Loucy (cell line): ENCODE data around the gene FKBP5.

Experiments used
- H2AFZ ChIP-seq: fragments of 200-600 bp; sonication (generic); 2 replicates; pipeline ENCODE4 v1.6.0; 2016; ENCODE audit warnings: antibody characterized with exemption, mild to moderate bottlenecking, low read length, moderate library complexity
- H3F3A ChIP-seq: fragments of 200-600 bp; 2 replicates; pipeline ENCODE4 v1.6.0; 2016; ENCODE audit warnings: antibody characterized with exemption, low read depth, mild to moderate bottlenecking
- H3K27me3 ChIP-seq: fragments of 200-600 bp; sonication (generic); 2 replicates; pipeline ENCODE4 v1.6.1; 2014; ENCODE audit warnings: low read length, mild to moderate bottlenecking; ENCODE audit not compliant: insufficient read depth, poor library complexity, severe bottlenecking
- H3K36me3 ChIP-seq: fragments of 200-600 bp; sonication (generic); 2 replicates; pipeline ENCODE4 v1.6.1; 2016; ENCODE audit warnings: low read length; ENCODE audit not compliant: insufficient read depth
- H3K4me1 ChIP-seq: fragments of 200-600 bp; sonication (generic); 2 replicates; pipeline ENCODE4 v1.5.1; 2014; ENCODE audit warnings: low read length, mild to moderate bottlenecking; ENCODE audit not compliant: insufficient read depth, poor library complexity, severe bottlenecking
- H3K4me2 ChIP-seq: fragments of 200-600 bp; sonication (generic); 2 replicates; pipeline ENCODE4 v1.6.0; 2014; ENCODE audit warnings: antibody characterized with exemption, low read length, low read depth, mild to moderate bottlenecking; ENCODE audit not compliant: poor library complexity, severe bottlenecking
- H3K4me3 ChIP-seq: fragments of 200-600 bp; sonication (generic); 2 replicates; pipeline ENCODE4 v1.5.1; 2014; ENCODE audit warnings: low read length, mild to moderate bottlenecking, mixed read lengths; ENCODE audit not compliant: poor library complexity, severe bottlenecking
- H3K79me2 ChIP-seq: fragments of 200-600 bp; sonication (generic); 2 replicates; pipeline ENCODE4 v1.6.1; 2014; ENCODE audit warnings: low read length; ENCODE audit not compliant: insufficient read depth
- H3K9ac ChIP-seq: fragments of 200-600 bp; sonication (generic); 2 replicates; pipeline ENCODE4 v1.6.0; 2014; ENCODE audit warnings: mild to moderate bottlenecking, low read depth, low read length, moderate library complexity; ENCODE audit not compliant: poor library complexity, severe bottlenecking
- H3K9me2 ChIP-seq: fragments of 200-600 bp; sonication (generic); replicated peaks from 2 replicates; pipeline ENCODE4 v1.6.1; 2016; ENCODE audit warnings: low read depth, low read length, mixed read lengths
- H3K9me3 ChIP-seq: fragments of 200-600 bp; sonication (generic); 2 replicates; pipeline ENCODE4 v1.6.1; 2014; ENCODE audit warnings: mild to moderate bottlenecking, antibody characterized with exemption, low read length, low read depth; ENCODE audit not compliant: insufficient read depth
- H4K20me1 ChIP-seq: fragments of 200-600 bp; sonication (generic); 2 replicates; pipeline ENCODE4 v1.6.0; 2014; ENCODE audit warnings: antibody characterized with exemption, low read length, mild to moderate bottlenecking; ENCODE audit not compliant: insufficient read depth, poor library complexity, severe bottlenecking
- CTCF ChIP-seq: fragments of 200-600 bp; sonication (generic); conservative IDR thresholded peaks from 2 replicates; pipeline ENCODE4 v1.5.1; 2014; ENCODE audit warnings: mild to moderate bottlenecking, antibody characterized with exemption, low read length
- EZH2phosphoT487 ChIP-seq: fragments of 200-600 bp; IDR thresholded peaks from 2 replicates; pipeline ENCODE4 v1.6.1; 2018; ENCODE audit warnings: antibody characterized with exemption, mild to moderate bottlenecking, moderate library complexity, borderline replicate concordance

FKBP5 gene

GRCh38 chr6:35724471-35724870 lies 35.8 kb upstream of the FKBP5 start:
- no peaks in the 10 kb centered on the region for H3K9me3 ChIP-seq
- H3K9me2 ChIP-seq: no peaks in the 10 kb centered on the region
- H4K20me1 ChIP-seq: no peaks in the 10 kb centered on the region
- peaks cover 80% of the 10 kb centered on the region for H3K4me1 ChIP-seq
- no peaks in the 10 kb centered on the region for H3K27me3 ChIP-seq
- H3F3A ChIP-seq: peaks cover 9% of the 10 kb centered on the region
- no peak overlapping the region for H3K4me3 ChIP-seq
- TF ChIP-seq CTCF (no peak), EZH2phosphoT487 (no peak)
- H2AFZ ChIP-seq: no peak overlapping the region
- H3K4me2 ChIP-seq: no peak overlapping the region
- peaks cover 15% of the 10 kb centered on the region; the same call in 1 of the 2 replicates for H3K79me2 ChIP-seq
- H3K36me3 ChIP-seq: no peaks in the 10 kb centered on the region
- peak overlapping the region; percentile 96 for H3K9ac ChIP-seq

- Histone ChIP-seq H3K36me3 (no peaks in the 10 kb centered on the region), H3K9me2 (no peaks in the 10 kb centered on the region), H3K4me1 (peaks cover 80% of the 10 kb centered on the region), H3K27me3 (no peaks in the 10 kb centered on the region), H2AFZ (0 out of 2 replicates have a peak overlapping the region, but pooled peaks have one; percentile 3), H3K4me3 (no peak overlapping the region), H3K9ac (peak overlapping the region; percentile 96), H3K9me3 (no peaks in the 10 kb centered on the region), H3K79me2 (peaks cover 13% of the 10 kb centered on the region; the same call in 1 of the 2 replicates), H3F3A (peaks cover 13% of the 10 kb centered on the region), H4K20me1 (no peaks in the 10 kb centered on the region), H3K4me2 (no peak overlapping the region)
- TF ChIP-seq CTCF (no peak), EZH2phosphoT487 (no peak)
These were observed 35.3 kb upstream of the FKBP5 start for GRCh38 chr6:35724059-35724458.

GRCh38 chr6:35723587-35723986 lies 34.9 kb upstream of the FKBP5 start:
- 0 out of 2 replicates have a peak overlapping the region, but pooled peaks have one; percentile 3 for H2AFZ ChIP-seq
- no peaks in the 10 kb centered on the region for H3K27me3 ChIP-seq
- no peaks in the 10 kb centered on the region for H3K9me2 ChIP-seq
- H3K9ac ChIP-seq: peak overlapping the region; percentile 96
- no peak overlapping the region for H3K4me2 ChIP-seq
- H3F3A ChIP-seq: peaks cover 17% of the 10 kb centered on the region
- peaks cover 81% of the 10 kb centered on the region for H3K4me1 ChIP-seq
- TF ChIP-seq CTCF (no peak), EZH2phosphoT487 (no peak)
- H4K20me1 ChIP-seq: no peaks in the 10 kb centered on the region
- peaks cover 13% of the 10 kb centered on the region; the same call in 1 of the 2 replicates for H3K79me2 ChIP-seq
- H3K9me3 ChIP-seq: no peaks in the 10 kb centered on the region
- no peaks in the 10 kb centered on the region for H3K36me3 ChIP-seq
- no peak overlapping the region for H3K4me3 ChIP-seq
